BLaER1 treated with 17β-estradiol and CSF1 and Interleukin-3, amounts not matched to agents 10 nM and 100 nM (cell line): Measurements from ENCODE around the gene DNAH12.
"Not testable (repeated sequence)": the region's sequence is repeated elsewhere in the genome, so short reads cannot be mapped to it uniquely, and the experiment has no call there.

ENCODE experiments used
- H3K27ac ChIP-seq, 11 experiments: shearing (Covaris generic); formaldehyde crosslinking; 2 replicates each; pipeline ENCODE4 v1.8.1; 2022
- H3K27me3 ChIP-seq, 11 experiments: shearing (Covaris generic); formaldehyde crosslinking; 2 replicates each; pipeline ENCODE4 v1.8.1; 2022
- H3K36me3 ChIP-seq, 11 experiments: shearing (Covaris generic); formaldehyde crosslinking; 2 replicates each; pipeline ENCODE4 v1.8.1; 2022
- H3K4me1 ChIP-seq, 10 experiments: shearing (Covaris generic); formaldehyde crosslinking; 2 replicates each; pipeline ENCODE4 v1.8.1; 2022
- H3K4me2 ChIP-seq, 11 experiments: shearing (Covaris generic); formaldehyde crosslinking; 2 replicates each; pipeline ENCODE4 v1.8.1; 2022
- H3K4me3 ChIP-seq, 10 experiments: shearing (Covaris generic); formaldehyde crosslinking; 2 replicates each; pipeline ENCODE4 v1.8.1; 2022
- H3K9ac ChIP-seq, 11 experiments: shearing (Covaris generic); formaldehyde crosslinking; 2 replicates each; pipeline ENCODE4 v1.8.1; 2022
- H3K9me3 ChIP-seq, 11 experiments: shearing (Covaris generic); formaldehyde crosslinking; replicated peaks in 1 of 11; 2 replicates each; pipeline ENCODE4 v1.8.1; 2022
- H4K20me1 ChIP-seq, 11 experiments: shearing (Covaris generic); formaldehyde crosslinking; 2 replicates each; pipeline ENCODE4 v1.8.1; 2022
- Cebpa-rat ChIP-seq, 11 experiments: shearing (Covaris generic); IDR thresholded peaks; 2 replicates each; pipeline ENCODE4 v1.8.1; 2022

Gene DNAH12

DNA sequence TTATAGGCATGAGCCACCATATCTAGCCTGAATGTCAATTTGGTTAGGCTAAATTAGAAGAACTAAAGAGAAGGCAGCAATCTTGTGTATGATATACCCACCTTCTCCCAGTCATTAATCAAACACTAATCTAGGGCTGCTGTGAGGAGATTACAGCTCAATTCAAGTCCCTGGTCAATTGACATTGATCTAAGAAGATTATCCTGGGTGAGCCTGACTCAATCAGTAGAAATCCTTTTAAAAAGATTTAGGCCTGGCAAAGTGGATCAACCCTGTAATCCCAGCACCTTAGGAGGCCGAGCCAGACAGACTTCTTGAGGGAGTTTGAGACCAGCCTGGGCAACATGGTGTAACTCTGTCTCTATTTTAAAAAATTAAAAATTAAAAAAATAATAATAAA lies 2.5 kb upstream of the DNAH12 start:
- Histone ChIP-seq H3K36me3 (no peaks in the 10 kb centered on the region), H3K27me3 (no peaks in the 10 kb centered on the region), H3K4me3 (no peak overlapping the region), H3K9me3 (no peaks in the 10 kb centered on the region), H3K4me1 (no peaks in the 10 kb centered on the region), H3K4me2 (no peak overlapping the region), H4K20me1 (no peaks in the 10 kb centered on the region), H3K27ac (no peak overlapping the region), H3K9ac (no peak overlapping the region)
- TF ChIP-seq Cebpa-rat (IDR thresholded peaks at IDR 0.05) = no peak

DNA sequence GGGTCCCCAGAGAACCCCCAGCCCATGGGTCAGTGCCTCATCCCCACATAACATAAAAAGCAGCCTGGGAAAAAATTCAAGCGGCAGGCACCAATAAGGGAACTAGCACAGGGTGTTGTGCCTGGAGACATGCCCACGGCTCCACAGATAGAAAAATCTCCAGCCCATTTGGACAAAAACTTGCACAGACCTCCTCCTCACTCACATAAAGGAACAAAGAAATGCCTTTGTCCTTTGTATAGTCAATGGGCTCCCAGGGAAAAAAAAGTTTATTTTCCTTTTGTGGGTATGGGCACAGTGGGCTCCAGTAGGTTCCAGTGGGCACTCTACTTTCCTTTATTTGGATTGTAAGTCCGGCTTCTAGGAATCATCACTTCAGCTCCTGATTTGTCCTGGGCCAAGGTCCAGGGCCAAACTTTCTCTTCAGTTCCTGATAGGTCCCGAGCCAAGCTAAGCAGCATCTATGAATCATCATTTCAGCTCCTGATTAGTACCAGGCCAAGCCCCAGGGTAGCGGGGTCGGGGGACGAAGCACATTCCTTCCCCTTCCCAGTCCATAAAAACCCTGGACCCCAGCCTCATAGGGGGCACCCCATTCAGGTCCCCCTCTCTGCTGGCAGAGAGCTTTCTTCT lies 1.6 kb upstream of the DNAH12 start:
- Histone ChIP-seq H3K4me1 (no peaks in the 10 kb centered on the region), H3K4me2 (no peak overlapping the region), H3K4me3 (no peak overlapping the region), H3K27me3 (no peaks in the 10 kb centered on the region), H3K9ac (no peak overlapping the region), H3K36me3 (no peaks in the 10 kb centered on the region), H3K27ac (no peak overlapping the region), H3K9me3 (no peaks in the 10 kb centered on the region), H4K20me1 (no peaks in the 10 kb centered on the region)
- TF ChIP-seq Cebpa-rat (IDR thresholded peaks at IDR 0.05) = no peak

DNA sequence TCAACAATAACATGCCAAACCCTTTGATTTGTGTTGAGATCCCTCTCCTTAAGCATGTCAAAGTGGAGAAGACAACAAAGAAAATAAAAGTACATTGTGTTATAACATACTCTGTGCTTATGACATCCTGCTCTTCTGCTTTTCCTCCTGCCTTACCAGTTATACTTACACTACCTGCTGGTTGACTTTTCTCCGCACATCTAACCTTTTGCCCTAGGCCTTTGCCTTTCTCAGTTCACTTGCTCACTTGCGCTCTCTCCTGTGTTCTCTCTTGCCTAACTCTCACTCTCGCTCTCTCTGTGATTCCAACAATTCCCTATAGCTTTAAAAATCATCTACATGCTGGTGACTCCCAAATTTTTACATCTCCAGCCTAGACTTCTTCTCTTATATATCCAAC lies 5.7 kb downstream of the DNAH12 start:
- no peak for TF ChIP-seq Cebpa-rat (IDR thresholded peaks at IDR 0.05)
- Histone ChIP-seq H3K4me1 (no peaks in the 10 kb centered on the region), H4K20me1 (no peaks in the 10 kb centered on the region; a peak in 1 of 22 replicates), H3K9ac (no peak overlapping the region), H3K4me3 (no peak overlapping the region), H3K36me3 (no peaks in the 10 kb centered on the region), H3K27me3 (no peaks in the 10 kb centered on the region), H3K4me2 (no peak overlapping the region), H3K9me3 (peaks cover 0 to 4% (median 0%) of the 10 kb centered on the region in 11 experiments; a peak in 1 of 22 replicates), H3K27ac (no peak overlapping the region)

GRCh38 chr3:57530071-57530608 lies 14.0 kb downstream of the DNAH12 start:
- Histone ChIP-seq H3K9ac (no peak overlapping the region), H3K27ac (no peak overlapping the region), H3K4me3 (no peak overlapping the region), H3K36me3 (no peaks in the 10 kb centered on the region), H4K20me1 (no peaks in the 10 kb centered on the region), H3K27me3 (no peaks in the 10 kb centered on the region), H3K9me3 (peaks cover 0 to 3% (median 0%) of the 10 kb centered on the region in 11 experiments; a peak in 1 of 22 replicates), H3K4me1 (no peaks in the 10 kb centered on the region), H3K4me2 (no peak overlapping the region)
- no peak for TF ChIP-seq Cebpa-rat (IDR thresholded peaks at IDR 0.05)

DNA sequence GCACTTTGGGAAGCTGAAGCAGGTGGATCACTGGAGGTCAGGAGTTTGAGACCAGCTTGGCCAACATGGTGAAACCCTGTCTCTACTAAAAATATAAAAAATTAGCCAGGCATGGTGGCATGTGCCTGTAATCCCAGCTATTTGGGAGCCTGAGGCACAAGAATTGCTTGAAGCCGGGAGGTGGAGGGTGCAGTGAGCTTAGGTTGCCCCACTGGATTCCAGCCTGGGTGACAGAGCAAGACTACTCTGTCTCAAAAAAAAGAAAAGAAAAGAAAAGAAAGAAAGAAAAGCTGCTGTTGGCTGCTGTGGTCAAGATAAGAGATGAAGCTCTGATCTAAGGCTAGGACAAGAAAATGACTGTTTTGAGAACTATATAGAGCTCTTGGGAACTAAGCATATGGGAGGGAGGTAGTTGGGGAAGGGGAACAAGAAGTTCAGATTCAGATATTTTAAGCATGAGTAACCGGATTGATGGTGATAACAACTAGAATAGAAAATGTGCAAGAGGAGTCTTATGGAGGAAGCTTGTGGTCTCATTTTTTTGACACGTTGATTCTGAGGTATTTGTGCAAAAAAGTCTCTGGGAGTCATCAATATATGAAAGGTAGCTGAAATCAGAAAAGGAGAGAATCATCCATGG lies 25.7 kb downstream of the DNAH12 start:
- Histone ChIP-seq H4K20me1 (no peaks in the 10 kb centered on the region), H3K4me3 (no peak overlapping the region), H3K27ac (no peak overlapping the region), H3K27me3 (no peaks in the 10 kb centered on the region), H3K9ac (no peak overlapping the region), H3K4me1 (peaks cover 17 to 25% (median 23%) of the 10 kb centered on the region in 10 experiments), H3K36me3 (no peaks in the 10 kb centered on the region), H3K4me2 (peak overlapping the region; percentile 25 to 56 (median 39); a peak in 19 of 22 replicates), H3K9me3 (peaks cover 0 to 6% (median 0%) of the 10 kb centered on the region in 11 experiments; a peak in 3 of 22 replicates)
- TF ChIP-seq Cebpa-rat (IDR thresholded peaks at IDR 0.05) = no peak

DNA sequence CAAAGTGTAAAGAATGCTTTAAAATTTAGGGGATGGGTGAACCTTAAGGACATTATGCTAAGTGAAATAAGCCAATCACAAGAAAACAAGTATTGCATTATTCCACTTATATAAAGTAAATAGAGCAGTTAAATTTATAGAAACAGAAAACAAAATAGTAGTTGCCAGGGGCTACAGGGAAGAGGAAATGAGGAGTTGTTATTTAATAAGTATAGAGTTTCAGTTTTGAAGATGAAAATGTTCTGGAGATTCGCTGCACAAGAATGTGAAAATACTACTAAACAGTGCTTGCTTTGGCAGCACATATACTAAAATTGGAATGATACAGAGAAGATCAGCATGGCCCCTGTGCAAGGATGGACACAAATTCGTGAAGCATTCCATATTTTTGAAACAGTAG lies 32.0 kb downstream of the DNAH12 start:
- H4K20me1 ChIP-seq = no peaks in the 10 kb centered on the region
- H3K36me3 ChIP-seq = no peaks in the 10 kb centered on the region
- H3K9ac ChIP-seq = no peak overlapping the region
- no peak overlapping the region for H3K4me2 ChIP-seq
- TF ChIP-seq Cebpa-rat (IDR thresholded peaks at IDR 0.05) = no peak
- no peak overlapping the region for H3K27ac ChIP-seq
- no peaks in the 10 kb centered on the region for H3K27me3 ChIP-seq
- H3K4me3 ChIP-seq = no peak overlapping the region
- H3K4me1 ChIP-seq = no peaks in the 10 kb centered on the region
- no peaks in the 10 kb centered on the region for H3K9me3 ChIP-seq

- Histone ChIP-seq H3K4me3 (no peak overlapping the region), H3K27me3 (no peaks in the 10 kb centered on the region), H3K27ac (no peak overlapping the region), H3K4me1 (no peaks in the 10 kb centered on the region), H3K9ac (no peak overlapping the region), H4K20me1 (no peaks in the 10 kb centered on the region), H3K36me3 (no peaks in the 10 kb centered on the region), H3K4me2 (no peak overlapping the region), H3K9me3 (no peaks in the 10 kb centered on the region)
- no peak for TF ChIP-seq Cebpa-rat (IDR thresholded peaks at IDR 0.05)
These were observed 38.2 kb downstream of the DNAH12 start for GRCh38 chr3:57505901-57506300.

DNA sequence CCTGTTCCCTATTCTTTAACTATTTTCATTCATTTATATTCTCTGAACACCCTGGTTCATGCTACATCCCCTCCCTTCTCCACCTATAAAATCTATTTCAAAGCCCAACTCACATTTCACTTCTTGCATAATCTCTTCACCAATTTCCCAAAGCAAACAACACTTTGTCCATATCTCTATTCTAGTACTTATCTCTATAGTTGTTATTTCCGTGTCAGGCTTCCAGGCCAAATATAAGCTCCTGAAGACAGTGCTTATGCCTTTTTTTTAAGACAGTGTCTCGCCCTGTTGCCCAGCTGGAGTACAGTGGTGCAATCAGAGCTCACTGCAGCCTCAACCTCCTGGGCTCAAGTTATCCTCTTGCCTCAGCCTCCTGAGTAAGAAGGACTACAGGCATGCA lies 43.6 kb downstream of the DNAH12 start:
- TF ChIP-seq Cebpa-rat (IDR thresholded peaks at IDR 0.05) = no peak
- H3K4me2 ChIP-seq = no peak overlapping the region

GRCh38 chr3:57497904-57498303 lies 46.2 kb downstream of the DNAH12 start:
- no peak overlapping the region for H3K4me3 ChIP-seq
- H4K20me1 ChIP-seq = no peaks in the 10 kb centered on the region
- H3K4me2 ChIP-seq = no peak overlapping the region
- no peaks in the 10 kb centered on the region for H3K9me3 ChIP-seq
- no peaks in the 10 kb centered on the region for H3K4me1 ChIP-seq
- no peak overlapping the region for H3K27ac ChIP-seq
- no peaks in the 10 kb centered on the region for H3K36me3 ChIP-seq
- no peak overlapping the region for H3K9ac ChIP-seq
- no peak for TF ChIP-seq Cebpa-rat (IDR thresholded peaks at IDR 0.05)
- H3K27me3 ChIP-seq = no peaks in the 10 kb centered on the region

More for the DNA sequence above, 43.6 kb downstream of the DNAH12 start:
- H3K4me1 ChIP-seq = no peaks in the 10 kb centered on the region
- no peaks in the 10 kb centered on the region for H3K27me3 ChIP-seq
- H3K9ac ChIP-seq = no peak overlapping the region
- no peaks in the 10 kb centered on the region for H3K9me3 ChIP-seq
- no peaks in the 10 kb centered on the region for H4K20me1 ChIP-seq
- H3K27ac ChIP-seq = no peak overlapping the region
- no peak overlapping the region for H3K4me3 ChIP-seq
- H3K36me3 ChIP-seq = no peaks in the 10 kb centered on the region

- H3K27me3 ChIP-seq = no peaks in the 10 kb centered on the region
- no peaks in the 10 kb centered on the region for H3K9me3 ChIP-seq
- TF ChIP-seq Cebpa-rat (IDR thresholded peaks at IDR 0.05) = no peak
- no peak overlapping the region for H3K27ac ChIP-seq
- no peaks in the 10 kb centered on the region for H3K4me1 ChIP-seq
- no peak overlapping the region for H3K4me2 ChIP-seq
- no peak overlapping the region for H3K4me3 ChIP-seq
- H3K36me3 ChIP-seq = no peaks in the 10 kb centered on the region
- no peak overlapping the region for H3K9ac ChIP-seq
- H4K20me1 ChIP-seq = no peaks in the 10 kb centered on the region
These were observed 59.6 kb downstream of the DNAH12 start for GRCh38 chr3:57484563-57484962.

DNA sequence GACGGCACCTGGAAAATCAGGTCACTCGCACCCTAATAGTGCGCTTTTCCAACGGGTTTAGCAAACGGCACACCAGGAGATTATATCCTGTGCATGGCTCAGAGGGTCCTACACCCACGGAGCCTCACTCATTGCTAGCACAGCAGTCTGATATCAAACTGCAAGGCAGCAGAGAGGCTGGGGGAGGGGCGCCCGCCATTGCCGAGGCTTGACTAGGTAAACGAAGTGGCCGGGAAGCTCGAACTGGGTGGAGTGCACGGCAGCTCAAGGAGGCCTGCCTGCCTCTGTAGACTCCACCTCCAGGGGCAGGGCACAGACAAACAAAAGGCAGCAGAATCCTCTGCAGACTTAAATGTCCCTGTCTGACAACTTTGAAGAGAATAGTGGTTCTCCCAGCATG lies 67.0 kb downstream of the DNAH12 start:
- H3K9ac ChIP-seq, H3K27ac ChIP-seq, H3K36me3 ChIP-seq, H4K20me1 ChIP-seq, H3K4me2 ChIP-seq, H3K4me3 ChIP-seq, H3K4me1 ChIP-seq, H3K27me3 ChIP-seq: not testable (repeated sequence)
- peaks cover 21 to 35% (median 26%) of the 10 kb centered on the region in 11 experiments for H3K9me3 ChIP-seq
